Measurements from ENCODE around the gene CNTN4.

DNA sequence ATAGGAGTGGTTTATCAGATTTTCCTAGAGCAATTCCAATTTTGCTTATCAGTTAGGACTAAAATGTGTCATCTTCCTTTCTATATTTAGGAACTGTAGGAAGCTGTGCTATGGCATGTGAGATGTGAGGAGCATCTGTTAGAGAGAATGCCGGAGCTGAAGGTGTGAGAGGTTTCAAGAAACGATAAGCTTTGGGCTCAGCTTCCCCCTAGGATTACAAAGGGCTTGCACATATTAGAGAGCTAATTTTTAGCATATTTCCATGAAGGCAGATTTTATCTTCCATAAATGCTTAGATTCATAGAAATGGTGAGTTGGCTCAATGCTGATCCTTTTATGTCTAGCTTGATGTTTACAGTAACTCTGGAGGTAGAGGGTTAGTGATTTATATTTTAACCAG, 120.2 kb downstream of the CNTN4 start:
- TF ChIP-seq POLR2A (IDR thresholded peaks at IDR 0.05) (no peak), EP300 (IDR thresholded peaks at IDR 0.05) (no peak)
- TF ChIP-seq, protein P1, sequence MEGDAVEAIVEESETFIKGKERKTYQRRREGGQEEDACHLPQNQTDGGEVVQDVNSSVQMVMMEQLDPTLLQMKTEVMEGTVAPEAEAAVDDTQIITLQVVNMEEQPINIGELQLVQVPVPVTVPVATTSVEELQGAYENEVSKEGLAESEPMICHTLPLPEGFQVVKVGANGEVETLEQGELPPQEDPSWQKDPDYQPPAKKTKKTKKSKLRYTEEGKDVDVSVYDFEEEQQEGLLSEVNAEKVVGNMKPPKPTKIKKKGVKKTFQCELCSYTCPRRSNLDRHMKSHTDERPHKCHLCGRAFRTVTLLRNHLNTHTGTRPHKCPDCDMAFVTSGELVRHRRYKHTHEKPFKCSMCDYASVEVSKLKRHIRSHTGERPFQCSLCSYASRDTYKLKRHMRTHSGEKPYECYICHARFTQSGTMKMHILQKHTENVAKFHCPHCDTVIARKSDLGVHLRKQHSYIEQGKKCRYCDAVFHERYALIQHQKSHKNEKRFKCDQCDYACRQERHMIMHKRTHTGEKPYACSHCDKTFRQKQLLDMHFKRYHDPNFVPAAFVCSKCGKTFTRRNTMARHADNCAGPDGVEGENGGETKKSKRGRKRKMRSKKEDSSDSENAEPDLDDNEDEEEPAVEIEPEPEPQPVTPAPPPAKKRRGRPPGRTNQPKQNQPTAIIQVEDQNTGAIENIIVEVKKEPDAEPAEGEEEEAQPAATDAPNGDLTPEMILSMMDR (IDR thresholded peaks at IDR 0.05): no peak

Measured in tibial nerve (tissue), 4 donors.